Dermis microvascular lymphatic vessel endothelial cell (primary cell): ENCODE data around the gene PWWP2B. TPM values are rescaled to one million over a fixed set of nuclear protein-coding genes. Genes with fewer than 3 reads are reported as not detected.
"Not testable (repeated sequence)": the region's sequence is repeated elsewhere in the genome, so short reads cannot be mapped to it uniquely, and the experiment has no call there.

Source experiments
- DNase-seq, 2 donors: peaks; one replicate each; pipeline versions ENCODE4 v3.0.0 to v3.0.0-alpha.2; 2010; ENCODE audit warnings: low read depth in 2 of 2
- total RNA-seq: library from RNA; depleted of rRNA; stranded (reverse); fragments of >200 nt; gene quantifications from 2 replicates; pipeline ENCODE4 v1.2.1, GENCODE V29; 2014

PWWP2B gene
- total RNA-seq, 1 donor from 2014 or later = 9.4 TPM

GRCh38 chr10:132380986-132381385, 16.0 kb upstream of the PWWP2B start:
- not testable (repeated sequence) for DNase-seq

- no peak for DNase-seq
Measured at GRCh38 chr10:132381741-132382140, 15.3 kb upstream of the PWWP2B start.

GRCh38 chr10:132382231-132382922, 14.6 kb upstream of the PWWP2B start:
- peak; percentile 36 to 43 for DNase-seq

- no peak for DNase-seq
Measured at GRCh38 chr10:132383101-132383500, 13.9 kb upstream of the PWWP2B start.

- DNase-seq = no peak
Measured at GRCh38 chr10:132383751-132384196, 13.2 kb upstream of the PWWP2B start.

- no peak for DNase-seq
Measured at GRCh38 chr10:132384618-132385388, 12.2 kb upstream of the PWWP2B start.

- DNase-seq = no peak
Measured at GRCh38 chr10:132385389-132385667, 11.7 kb upstream of the PWWP2B start.

GRCh38 chr10:132385721-132386418, 11.1 kb upstream of the PWWP2B start:
- no peak for DNase-seq

- DNase-seq = no peak
Measured at GRCh38 chr10:132386419-132386831, 10.6 kb upstream of the PWWP2B start.

- DNase-seq = not testable (repeated sequence)
Measured at GRCh38 chr10:132386896-132387295, 10.1 kb upstream of the PWWP2B start.

GRCh38 chr10:132387764-132388210, 9.2 kb upstream of the PWWP2B start:
- peak in 1 of 2 donors; percentile 49 for DNase-seq

- no peak for DNase-seq
Measured at GRCh38 chr10:132388891-132389432, 8.0 kb upstream of the PWWP2B start.

- DNase-seq = no peak
Measured at GRCh38 chr10:132389433-132390169, 7.4 kb upstream of the PWWP2B start.

GRCh38 chr10:132390170-132390920, 6.7 kb upstream of the PWWP2B start:
- DNase-seq = no peak

- no peak for DNase-seq
Measured at GRCh38 chr10:132390921-132391675, 5.9 kb upstream of the PWWP2B start.

- no peak for DNase-seq
Measured at GRCh38 chr10:132391676-132392020, 5.4 kb upstream of the PWWP2B start.

GRCh38 chr10:132392184-132392800, 4.7 kb upstream of the PWWP2B start:
- DNase-seq = no peak

- no peak for DNase-seq
Measured at GRCh38 chr10:132392811-132393694, 3.9 kb upstream of the PWWP2B start.
